NCI-H2107 (cell line): ENCODE results near the gene ABHD17C.

Experiments
- DNase-seq: peaks from one replicate; lab custom pipeline; 2025; lab: John Stamatoyannopoulos, UW

The ABHD17C gene

GRCh38 chr15:80764535-80764934 is 69.4 kb downstream of the ABHD17C start:
- no peak for DNase-seq

- no peak for DNase-seq
These were observed 71.2 kb downstream of the ABHD17C start for GRCh38 chr15:80766275-80766674.

- DNase-seq = no peak
These were observed 73.0 kb downstream of the ABHD17C start for GRCh38 chr15:80768158-80768557.

DNA sequence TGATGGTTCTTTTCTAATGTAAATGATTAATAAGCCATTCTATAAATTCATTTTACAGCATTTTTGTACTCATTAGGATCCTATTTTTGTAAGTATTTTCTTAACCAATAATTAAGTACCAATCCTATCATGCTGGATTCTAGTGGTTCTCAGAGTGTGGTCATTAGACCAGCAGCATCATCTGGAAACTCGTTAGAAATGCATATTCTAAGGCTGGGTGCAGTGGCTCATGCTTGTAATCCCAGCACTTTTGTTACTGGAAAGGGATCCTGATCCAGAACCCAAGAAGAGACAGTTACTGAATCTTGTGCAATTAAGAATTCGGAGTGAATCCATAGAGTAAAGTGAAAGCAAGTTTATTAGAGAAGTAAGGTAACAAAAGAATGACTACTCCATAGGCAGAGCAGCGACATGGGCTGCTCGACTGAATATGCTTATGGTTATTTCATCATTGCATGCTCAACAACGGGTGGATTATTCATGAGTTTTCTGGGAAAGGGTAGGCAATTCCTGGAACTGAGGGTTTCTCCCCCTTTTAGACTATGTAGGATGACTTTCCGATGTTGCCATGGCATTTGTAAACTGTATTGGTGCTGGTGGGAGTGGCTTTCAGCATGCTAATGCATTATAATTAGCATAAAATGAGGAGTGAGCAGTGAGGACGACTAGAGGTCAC is 74.2 kb downstream of the ABHD17C start:
- DNase-seq = no peak

- no peak for DNase-seq
These were observed 75.0 kb downstream of the ABHD17C start for GRCh38 chr15:80769829-80770705.

DNA sequence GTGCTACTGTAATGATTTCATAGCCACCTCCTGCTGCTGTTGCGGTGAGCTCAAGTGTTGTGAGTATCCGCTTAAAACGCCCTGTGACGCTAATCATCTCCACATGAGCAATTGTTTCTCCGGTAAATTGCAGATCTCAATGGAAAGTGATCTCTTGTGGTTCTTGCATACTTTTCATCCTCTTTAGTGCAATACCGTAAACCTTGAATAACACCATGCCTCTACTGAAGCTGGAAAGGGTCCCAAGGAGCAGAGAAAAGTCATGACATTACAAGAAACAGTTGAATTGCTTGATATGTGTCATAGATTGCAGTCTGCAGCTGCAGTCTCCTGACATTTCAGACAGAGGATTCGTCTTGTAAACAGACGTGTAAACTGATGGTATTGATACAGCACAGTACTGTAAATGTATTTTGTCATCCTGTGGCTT is 78.0 kb downstream of the ABHD17C start:
- no peak for DNase-seq

GRCh38 chr15:80773792-80774352 is 78.8 kb downstream of the ABHD17C start:
- no peak for DNase-seq

DNA sequence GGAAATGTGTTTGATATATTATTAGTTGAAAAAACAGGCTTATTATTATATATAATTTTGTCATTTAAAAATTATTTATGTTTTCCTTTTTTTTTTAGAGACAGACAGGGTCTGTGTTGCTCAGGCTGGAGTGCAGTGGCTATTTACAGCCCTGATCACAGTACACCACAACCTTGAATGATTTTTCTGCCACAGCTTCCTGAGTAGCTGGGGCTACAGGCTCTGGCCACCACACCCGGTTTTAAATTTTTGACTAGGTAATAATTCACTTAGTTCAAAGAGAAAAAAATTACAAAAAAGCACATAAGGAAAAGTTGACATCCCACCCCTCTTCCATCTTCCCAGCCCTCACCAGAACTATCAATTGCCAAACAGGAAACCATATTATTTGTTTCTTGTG is 79.4 kb downstream of the ABHD17C start:
- DNase-seq = no peak

- DNase-seq = no peak
These were observed 80.2 kb downstream of the ABHD17C start for GRCh38 chr15:80775338-80775737.

DNA sequence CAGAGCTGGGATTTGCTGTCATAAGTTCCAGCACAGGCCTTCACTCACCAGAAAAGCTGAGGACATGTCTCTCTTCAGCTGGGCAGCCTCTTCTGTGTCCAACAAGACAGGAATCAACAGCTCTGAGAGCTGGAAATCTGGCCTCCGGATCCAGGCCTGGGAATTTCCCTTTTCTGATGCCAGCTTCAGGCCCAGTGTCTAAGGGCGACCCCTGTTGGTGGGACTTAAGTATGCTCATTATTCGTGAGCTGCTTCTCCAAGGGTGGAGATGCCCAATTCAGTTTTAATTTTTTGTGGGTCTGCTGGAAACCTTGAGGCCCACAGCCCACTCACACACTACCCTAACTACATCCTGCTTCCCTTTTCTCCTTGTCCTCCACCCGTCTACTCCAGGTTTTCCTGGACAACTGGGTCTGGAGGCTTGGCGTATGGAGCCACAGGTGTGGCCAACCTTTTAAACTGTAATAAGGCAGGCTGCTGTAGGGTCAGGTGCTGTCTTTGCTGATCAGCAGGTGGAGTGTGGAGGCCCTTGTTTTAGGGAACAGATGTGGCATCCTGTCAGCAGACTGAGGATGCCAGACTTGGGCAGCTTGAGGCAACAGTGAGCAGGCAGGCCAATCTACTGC is 81.4 kb downstream of the ABHD17C start:
- peak; percentile 10 for DNase-seq

DNA sequence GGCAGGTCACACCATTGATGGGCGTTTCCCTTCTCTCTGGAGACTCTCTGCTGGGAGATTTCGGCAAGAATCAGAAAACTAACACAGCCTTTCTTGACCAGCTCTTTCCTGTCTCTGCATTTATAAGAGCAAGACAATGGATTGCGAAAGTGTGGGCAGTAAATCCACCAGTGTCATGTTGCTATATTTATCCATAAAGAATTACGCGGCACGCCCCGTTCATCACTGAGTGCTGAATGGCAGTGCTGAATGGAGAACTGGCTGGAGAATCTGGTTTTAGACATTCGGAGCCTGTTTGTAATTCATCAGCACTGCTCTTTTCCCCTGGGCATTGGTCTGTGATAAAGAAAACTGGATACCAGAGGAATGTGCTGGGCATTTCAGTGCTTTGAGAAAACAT is 82.0 kb downstream of the ABHD17C start:
- no peak for DNase-seq

DNA sequence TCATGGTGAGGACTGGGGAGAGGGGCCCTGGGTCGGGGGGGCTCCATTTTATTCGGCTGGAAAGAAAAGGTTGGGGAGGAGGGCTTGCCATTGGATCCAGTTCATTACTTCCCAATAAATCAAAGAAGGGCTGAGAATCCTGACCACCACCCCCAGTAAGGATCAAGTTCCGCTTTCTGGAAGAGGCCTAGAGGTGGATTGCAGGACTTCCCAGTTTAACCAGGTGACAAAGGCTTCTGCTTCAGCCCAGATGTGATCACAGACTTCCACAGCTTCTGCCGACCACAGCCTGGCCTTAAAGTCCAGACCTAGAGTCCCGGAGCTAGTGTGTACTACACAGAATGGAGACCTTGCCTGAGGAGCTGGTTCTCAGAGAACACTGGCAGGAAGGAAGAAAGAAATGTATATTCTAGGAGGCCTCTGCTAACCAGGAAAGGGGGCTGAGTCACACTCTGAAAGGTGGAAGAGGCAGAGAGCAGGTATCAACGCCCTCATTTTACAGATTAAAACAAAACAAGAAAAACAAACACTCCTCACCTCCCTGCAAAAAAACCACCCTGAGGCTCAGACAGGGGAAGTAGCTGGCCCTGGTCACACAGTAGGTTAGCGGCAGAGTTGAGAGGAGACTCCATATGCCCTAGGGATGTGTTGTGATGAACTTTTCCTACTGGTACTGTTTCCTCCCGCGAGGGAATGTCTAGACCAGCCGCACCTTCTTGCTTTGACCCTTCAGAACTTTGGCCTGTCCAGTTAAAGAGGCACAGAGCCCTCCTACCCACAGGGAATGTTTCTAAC is 82.9 kb downstream of the ABHD17C start:
- no peak for DNase-seq

- DNase-seq = no peak
These were observed 83.5 kb downstream of the ABHD17C start for GRCh38 chr15:80778621-80778963.

DNA sequence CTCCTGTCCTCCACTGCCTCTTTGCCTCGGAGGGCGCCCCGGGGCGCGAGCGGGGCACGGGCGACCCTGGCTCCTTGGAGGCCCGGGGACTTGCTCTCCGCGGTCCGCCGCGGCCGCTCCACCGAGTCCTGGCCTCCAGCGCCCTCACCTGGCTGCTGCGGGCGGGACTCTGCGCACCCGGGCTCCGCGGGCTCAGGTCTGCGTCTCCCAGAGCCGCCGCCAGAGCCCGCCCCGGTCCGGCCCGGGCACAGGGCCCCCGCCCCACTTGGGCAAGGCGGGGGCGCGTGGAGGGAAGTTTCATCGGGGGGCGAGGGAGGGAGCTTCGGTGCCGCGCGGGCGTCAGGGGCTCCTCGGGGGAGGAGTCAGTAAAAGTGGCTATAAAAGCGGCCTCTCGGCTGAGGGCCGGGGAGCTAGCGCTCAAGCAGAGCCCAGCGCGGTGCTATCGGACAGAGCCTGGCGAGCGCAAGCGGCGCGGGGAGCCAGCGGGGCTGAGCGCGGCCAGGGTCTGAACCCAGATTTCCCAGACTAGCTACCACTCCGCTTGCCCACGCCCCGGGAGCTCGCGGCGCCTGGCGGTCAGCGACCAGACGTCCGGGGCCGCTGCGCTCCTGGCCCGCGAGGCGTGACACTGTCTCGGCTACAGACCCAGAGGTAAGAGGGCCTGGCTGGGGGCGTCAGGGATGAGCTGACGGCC is 84.0 kb downstream of the ABHD17C start, which contains the start of gene CEMIP:
TSS of gene CEMIP (plus strand) at position 407 of the 694 bp plus-strand sequence. CDS start 94,510 bp downstream, outside the sequence.
- peak; percentile 36 for DNase-seq

DNA sequence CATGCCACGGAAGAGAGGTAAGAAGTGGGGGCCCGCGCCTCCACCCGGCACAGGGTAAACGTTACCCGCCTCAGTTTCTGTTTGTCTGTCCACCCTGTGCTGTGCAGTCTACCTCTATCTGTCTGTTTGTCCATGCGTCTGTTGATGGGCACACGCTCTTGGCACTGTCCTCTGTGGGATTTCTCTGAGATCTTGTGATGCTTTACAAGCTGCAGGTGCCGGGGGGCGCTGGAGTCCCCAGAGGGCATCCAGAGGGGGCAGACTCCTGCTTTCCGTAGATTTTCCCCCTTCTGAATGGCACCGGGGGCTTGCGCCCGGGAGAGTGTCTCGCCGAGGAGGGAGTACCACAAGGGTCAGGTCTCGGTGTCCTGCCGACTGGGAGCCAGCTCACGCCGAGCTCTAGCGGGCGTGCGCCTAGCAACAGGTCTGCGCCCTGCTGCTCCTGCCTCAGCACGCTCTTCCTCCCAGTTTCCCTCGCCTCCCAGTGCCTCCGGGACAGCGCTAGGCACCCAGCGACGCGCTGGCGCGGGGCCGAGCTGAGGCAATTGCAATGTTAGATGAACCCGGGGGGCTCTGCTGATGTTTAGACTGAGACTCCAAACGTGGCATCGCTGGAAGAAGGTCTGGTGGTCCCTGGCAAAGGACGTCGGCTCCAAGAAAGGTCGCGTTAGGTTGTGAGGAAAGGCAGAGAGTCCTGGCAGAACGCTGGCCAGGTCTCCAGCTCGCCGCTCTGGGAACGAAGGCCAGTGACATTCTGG is 84.7 kb downstream of the ABHD17C start:
- no peak for DNase-seq

DNA sequence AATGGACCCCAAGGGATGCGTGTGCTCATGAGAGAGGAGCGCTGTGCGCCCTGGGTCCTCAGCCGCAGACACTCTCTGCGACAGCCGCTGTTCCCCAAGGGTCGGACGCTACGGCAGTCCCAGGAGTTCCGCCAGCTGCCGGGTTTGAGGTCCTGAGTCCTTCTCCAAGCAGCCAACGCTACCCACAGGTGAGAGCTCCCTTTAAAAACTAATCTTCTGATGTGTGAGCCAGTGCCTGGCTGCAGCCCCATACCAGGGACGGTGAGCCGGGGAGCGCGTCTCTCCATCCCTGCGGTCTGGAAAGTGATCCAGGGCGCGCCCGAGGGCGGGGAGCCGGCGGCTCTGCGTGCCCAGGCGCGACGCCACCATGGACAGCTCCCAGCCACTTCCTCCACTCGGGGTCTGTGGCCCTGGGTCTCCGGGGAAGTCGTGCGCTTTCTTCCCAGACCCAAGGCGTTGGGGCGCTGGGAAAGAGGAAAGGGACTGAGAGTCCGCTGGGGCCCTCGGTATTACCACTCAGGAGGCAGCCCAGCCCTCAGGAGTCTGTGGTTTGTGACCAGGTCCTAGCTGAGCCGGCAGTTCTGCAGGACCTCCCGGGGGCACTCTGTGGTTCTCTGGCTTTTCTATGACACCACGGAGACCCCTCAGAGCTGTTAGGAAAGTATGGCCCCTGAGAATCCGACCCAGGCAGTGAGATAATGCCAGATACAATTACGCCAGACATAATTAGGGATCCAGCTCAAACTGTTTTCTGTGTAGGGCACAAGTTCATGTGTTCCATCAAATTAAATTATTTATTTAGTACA is 85.5 kb downstream of the ABHD17C start:
- no peak for DNase-seq

- no peak for DNase-seq
These were observed 88.2 kb downstream of the ABHD17C start for GRCh38 chr15:80783260-80783659.

DNA sequence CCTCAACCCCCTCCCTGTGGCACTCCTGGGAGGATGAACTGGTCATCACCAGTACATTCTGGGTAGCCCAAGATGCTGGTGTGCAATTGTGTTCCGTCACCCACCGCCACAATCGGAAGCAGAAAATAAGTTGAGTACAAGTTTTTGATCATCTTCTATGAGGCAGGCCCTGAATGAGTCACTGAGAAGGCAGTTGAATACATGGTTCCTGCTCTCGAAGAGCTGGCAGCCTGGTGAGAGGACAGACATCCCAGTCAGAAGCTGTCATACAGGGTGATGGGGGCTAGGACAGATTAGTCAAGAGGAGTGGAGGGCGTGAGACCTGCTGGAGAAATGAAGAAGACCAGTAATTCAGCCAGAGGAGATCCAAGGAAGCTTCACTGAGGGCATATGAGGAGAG is 90.2 kb downstream of the ABHD17C start:
- DNase-seq = no peak

DNA sequence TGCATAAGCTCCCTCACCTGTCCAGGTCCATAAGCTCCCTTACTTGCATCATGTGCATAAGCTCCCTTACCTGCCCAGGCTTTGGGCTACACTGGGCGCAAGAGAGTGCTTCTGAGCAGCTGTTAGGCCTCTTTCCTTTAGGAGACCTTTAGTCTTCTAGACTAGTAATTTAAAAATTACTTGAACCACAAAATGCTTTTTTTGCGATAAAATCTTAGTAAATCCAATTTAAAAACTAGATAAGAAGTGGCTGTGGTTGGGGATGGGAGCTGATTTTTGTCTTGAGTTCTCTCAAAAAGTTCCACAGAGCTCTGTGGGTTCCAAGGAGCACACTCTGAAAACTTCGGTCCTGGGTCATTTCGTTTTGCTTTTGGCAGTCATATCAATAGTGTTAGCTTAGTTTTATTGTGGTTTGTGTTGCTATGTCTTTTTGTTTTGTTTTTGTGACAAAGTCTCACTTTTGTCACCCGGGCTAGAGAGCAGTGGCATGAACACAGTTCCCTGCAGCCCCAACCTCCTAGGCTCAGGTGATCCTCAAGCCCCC is 90.8 kb downstream of the ABHD17C start:
- DNase-seq = no peak
